Endometrium (tissue), 2 donors: ENCODE data around the gene EEA1.

Source experiments
- FAIRE-seq: peaks from 2 replicates; lab custom pipeline; 2012; peaks lifted over from hg19 to GRCh38; lab: Jason Lieb, UNC
- donor health status: control.
- donor health status: control.

Gene EEA1

DNA sequence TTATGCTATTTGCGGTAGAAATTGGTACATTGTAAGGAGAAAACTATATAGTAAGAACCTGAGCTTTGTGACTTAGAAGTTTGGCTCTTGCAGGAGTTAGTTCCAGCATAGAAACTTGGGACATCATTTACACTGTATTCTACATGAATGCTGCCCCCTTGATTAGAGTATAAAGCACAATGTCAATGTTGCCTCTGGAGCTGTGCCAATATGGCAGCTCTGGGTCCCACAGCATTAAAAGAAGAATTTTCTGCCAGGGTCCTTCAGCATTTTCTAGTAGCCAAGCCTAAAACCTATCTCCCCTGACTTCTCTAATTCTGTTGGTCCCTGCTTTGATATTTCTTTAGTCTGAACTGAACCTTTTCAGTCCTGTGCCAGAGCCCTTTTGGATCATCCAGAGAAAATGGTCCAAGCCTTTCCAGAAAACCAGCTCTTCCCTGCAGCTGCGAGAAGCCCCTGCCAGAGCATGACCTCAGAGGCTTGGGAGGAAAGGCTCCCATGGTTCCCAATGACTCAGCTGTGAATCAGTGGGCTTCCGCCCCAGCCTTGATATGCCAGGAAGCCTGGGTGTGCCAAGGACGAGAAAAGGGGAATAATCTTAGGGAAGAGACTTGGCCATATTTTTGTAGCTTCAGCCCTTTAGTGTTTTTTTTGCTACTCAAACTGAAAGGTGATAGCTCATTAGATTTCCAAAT is 183.1 kb downstream of the EEA1 start:
- FAIRE-seq, result no peak

DNA sequence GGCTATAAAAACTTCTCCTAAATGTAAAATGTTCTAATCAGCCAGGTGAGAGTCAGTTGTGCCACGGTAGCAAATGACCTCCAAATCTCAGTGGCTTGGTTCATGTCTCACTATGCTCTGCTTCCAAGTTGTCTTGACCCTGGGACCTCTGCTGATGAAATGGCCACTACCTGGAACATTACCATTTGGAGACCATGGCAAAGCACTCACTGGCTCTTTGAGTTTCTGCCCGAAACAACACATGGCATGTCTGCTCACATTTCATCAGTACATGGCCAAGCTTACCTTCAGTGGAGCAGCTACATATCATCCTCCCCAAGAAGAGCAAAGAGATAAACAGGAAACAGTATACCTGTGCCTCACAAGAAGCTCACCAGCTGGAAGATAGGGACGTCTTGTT is 186.1 kb downstream of the EEA1 start:
- FAIRE-seq, result no peak

DNA sequence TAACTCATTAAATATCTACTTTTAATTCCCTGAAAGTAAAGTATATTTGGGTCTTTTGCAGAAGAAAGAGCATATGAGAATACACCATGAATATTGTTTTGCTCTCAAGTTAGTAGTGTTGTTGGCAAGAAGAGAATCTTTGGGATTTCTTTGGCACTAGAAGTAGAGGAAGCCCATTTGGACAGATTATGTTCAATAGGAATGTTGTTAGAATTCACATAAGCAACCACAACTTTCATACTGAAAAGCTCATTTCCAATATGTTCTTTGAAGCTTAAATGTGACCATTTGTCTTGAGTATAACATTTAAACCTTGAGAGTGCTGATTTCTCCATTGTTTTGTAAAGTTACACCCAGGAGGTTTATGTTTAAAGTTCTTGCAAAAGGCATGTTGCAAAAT is 188.7 kb downstream of the EEA1 start:
- no peak for FAIRE-seq

DNA sequence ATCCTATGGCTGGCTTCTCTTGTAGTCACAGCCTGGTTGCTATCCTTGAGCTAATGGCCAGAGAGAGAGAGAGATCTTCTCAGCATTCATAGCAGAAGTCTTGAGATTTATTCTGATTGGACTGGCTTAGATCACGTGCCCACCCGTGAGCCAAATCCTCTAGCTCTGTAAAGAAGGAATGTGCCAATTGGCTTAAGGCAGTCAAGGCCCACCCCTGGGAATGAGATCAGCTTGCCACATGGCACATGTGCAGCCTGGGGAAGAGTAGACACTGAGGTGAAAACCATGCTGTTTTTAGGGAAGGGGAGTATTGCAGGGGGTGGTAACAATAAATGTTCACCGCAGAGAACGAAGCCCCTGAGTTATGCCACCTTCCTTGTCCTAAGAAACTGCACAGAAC is 190.0 kb downstream of the EEA1 start:
- FAIRE-seq, result no peak

DNA sequence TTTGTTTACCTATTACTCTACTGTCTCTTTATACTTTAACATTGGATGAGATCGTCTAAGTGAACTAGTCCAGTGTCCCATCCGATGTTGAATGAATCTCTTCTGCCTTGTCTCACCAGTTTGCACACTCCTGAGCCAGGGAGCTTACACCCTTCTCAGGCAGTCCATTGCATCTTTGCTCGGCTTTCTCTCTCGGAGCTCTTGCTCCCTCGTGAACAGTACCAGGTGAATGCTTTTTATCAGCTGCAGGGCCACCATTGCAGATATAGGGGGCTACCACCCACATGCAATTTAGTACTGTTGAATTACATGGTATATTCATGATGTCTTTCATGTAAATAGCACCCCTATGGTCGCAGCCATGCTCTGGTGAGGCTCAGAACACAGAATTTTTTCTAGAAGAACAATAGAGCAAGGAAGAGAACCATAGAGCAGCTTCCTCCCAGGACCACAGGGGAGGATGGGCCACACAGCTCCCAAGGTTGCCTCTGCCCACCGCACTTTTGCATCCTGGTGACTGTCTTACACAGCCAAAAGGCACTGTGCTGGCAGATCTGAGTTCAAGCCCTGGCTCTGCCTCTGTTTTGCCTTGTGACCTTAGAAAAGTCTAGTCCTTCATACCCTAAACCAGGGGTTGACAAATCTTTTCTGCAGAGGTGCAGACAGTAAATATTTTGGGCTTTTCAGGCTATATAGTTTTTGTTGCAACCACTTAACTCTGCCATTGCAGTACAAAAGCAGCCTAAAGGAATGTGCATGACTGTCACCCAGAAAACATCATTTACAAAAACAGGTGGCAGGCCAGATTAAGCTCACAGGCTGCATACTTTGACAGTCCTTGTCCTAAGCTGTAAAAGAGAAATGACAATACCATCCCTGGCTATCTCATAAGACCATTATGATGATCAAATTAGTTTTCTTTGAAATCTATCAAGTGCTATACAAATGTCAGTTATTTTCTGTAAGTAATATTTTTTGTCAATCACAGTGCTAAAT is 190.9 kb downstream of the EEA1 start:
- FAIRE-seq, result no peak

DNA sequence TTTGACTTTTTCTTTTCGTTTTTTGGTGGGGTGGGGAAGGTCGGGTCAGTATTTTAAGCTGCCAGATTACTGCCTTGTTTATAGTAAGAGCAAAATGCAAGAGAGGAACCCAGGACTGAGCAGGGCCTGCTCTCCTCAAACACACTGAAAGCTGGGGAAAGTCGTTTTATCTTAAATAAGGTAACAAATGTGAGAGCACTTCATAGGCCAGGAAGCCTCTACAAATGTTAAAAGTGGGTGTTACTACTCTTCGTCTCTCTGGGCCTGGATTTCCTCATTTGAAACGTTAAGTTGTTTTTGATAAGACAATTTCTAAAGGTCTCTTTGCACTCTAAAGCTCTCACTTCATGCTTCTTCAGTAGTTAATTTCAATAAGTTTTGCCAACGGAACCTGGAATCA is 192.5 kb downstream of the EEA1 start:
- FAIRE-seq, result no peak

DNA sequence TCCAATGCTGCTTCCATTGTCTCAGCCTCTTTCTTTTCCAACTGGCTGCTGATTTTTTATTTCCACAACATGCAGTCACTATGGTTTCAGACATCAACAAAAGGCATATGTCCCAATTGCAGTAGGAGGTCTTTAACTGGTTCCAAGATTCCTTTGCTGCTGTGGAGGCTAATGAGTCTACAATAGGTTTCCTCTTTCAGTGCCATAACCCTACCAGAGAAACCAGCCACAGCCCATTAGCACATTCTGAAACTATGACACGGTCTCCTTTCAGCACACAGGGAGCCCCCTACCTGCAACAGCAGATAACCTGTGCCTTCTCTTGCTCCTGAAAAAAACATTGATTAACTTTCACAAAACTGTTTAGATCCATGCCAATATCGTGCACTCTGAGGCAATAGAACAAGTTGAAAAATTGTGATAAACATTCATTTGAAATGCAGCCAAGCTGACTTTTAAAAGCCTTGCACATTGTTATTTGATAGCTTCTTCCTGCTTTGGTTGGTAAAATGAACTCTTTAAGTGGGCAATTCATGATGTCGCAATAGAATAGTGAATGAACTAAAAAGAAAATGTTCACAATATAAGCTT is 193.9 kb downstream of the EEA1 start:
- FAIRE-seq, result no peak

DNA sequence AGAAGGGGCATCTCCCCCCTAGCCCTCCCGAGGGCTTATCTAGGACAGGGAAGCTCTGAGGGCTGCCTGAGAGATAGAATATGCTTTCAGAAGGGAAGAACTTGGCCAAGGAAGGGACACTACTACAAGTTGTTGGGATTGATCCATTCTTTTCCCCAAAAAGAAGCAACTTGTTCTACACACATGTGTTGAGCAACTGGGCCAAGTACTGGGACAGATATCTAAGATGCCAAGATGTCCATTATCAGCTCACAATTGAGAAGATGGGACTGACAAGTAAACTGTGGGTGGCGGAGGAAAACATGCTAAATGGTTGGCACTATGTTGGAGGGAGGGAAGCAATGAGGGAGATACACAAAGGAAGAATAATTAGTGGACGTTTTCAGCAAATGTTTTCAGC is 195.4 kb downstream of the EEA1 start:
- no peak for FAIRE-seq

DNA sequence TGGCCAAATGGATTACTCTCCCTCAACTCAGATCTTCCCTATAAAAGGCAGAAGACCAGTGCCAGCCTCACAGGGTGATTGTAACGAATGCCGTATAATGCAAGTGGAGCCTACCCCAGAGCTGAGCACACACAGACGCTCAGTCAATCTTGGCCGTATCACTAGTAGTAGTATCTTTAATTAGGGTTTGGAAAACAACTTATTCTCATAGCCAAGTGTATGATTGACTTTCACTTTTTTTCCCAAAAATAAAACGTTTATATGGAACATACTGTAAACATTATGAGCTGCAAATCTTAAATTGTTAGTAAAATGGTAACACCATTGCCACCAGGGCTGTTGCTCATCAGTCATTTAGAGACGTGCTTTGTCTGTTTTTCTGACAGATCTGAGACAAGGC is 195.9 kb downstream of the EEA1 start:
- FAIRE-seq, result no peak

DNA sequence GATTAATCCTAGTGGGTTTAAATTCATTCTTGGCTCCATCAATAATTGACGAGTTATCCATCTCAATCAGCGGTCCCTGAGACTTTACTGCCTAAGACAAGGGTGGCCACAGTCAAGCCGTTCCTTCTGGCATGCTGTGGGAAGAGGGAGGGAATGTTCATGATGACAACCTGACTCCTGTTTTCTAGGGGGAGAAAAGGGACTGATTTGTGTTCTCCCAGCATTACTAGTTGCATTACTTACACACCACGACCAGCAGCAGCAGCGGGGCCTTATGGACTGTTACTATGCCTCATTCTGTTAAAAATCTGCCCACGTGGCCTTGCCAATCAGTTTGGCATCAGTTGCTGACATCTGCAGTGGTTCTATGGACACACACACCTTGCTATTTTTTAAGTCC is 196.4 kb downstream of the EEA1 start:
- no peak for FAIRE-seq

DNA sequence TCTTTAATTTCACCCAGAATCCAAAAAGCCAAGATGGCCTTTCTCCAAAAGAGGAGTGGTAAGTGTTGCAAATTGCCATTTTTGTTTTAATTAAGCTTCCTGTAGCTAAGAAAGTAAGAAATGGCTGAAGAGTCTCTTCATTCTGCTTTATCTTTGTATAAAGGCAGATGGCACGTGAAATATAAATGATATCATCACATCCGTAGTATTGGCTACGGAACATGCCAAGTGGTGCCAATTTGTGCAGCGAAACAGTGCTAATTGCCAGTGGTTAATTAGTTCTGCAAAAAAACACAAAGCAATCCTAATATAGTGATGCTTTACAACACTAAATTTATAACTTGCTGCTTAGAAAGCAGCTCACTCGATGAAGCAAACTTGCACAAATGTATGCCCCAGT is 196.9 kb downstream of the EEA1 start:
- no peak for FAIRE-seq

DNA sequence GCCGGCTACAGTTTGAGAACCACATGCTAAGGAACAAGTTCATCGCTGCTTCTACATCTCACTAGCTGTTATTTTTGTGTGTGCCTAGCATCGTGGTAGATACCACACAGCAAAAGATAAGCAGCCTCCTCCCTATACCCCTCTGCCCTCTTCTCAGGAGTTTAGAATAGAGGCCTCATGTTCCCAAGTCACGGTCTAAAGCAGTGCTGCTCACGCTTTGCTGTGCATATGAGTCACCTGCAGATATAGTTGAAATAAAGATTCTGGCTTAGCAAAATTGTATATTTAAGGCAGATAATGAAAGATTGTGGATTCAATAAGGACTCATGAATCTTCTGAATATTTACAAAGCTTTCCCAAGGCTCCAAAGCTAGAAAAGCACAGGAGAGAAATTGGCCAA is 198.3 kb downstream of the EEA1 start:
- no peak for FAIRE-seq

DNA sequence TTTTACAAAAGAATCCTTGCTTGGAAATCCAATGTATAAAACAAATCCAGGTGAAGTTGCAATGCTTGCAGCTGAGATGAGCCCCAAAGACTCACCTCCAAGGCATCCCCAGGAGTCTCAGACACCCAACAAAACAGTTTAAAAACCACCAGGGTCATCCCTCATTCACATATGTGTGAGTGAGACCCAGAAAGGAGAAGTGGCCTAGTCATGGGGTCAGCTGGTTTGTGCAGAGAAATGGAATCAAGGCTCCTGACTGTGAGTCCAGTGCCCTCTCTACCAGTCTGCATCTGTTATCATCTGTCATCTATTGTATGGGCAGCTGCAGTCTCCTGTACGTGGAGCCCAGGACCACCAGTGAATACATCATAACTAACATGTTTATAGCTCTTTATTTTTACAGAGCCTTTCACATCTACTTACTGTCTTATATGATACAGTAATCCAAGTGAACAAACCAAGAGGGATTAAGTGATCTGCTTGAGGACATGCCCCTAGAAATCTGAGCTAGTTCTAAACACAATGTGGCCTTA is 199.3 kb downstream of the EEA1 start:
- no peak for FAIRE-seq

DNA sequence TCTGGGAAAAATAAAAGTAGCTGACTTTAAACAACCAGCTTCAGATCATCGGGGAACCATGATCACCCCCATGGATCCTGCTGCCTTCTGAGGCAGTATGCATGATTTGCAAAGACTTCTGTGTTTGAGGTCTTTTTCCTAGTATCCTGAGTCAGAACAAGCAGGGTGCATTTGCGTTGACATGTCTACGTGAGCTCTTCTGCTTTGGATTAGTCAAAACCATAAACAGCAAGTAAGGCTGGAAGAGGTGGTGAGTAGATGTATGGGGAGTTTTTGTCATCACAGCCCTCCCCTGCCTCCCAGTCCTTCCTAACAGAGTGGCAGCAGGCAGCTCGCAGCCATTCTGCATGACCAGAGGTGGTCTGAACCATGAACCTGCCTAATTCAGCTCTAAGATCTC is 202.2 kb downstream of the EEA1 start:
- no peak for FAIRE-seq

DNA sequence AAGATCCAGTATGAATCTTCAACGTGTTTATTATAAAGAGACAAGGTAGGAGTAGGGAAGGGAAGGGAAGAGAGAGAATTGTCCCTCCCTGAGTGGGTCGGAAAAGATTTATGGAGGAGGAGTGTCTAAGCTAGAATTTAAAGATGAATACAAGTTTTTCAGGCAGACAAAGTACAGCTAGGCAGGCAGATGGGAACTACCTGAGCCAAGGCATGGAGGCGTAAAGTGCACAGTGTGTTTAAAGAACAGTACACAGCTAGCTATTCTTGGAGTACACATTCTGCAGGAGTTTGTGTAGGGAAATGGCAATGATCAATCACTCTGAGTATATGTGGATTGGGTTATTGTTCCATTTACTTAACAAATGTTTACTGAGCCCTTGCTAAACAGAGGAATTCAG is 206.2 kb downstream of the EEA1 start:
- no peak for FAIRE-seq

DNA sequence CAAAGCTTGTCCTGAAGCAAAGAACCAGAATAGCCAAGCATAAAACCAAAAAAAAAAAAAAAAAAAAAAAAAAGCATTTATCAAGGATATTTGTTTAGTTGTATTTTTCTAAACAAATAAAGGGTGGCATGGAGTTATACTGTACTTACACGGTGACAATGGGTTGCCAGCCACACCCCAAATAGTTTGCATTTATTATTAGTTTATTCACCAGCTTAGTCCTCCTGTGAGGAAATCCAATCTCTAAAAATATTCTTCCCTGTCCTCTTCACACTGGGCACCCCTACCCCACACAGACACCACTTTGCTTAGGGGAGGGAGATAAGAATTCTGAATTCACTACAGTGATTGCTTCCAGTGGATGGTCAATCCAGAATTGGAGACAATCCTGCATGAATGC is 207.4 kb downstream of the EEA1 start:
- no peak for FAIRE-seq

DNA sequence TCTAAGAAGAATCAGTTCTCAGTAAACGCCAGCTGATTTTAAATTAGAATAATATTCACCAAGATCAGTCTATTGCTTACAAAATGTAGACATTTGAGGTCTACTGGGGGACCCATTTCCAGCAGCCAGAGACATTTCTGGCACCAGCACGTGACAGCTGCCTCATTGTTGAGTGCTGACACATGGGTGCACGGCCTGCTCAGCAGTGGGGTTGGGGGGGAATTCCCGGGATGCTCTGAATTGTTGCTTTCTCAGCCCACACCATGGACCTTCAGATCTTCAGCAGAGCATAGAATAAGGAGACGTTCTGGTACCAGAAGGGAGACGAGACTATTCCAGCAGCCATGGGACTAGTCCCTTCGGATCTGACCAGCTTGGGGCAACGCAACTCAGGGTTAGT is 208.0 kb downstream of the EEA1 start:
- FAIRE-seq, result no peak
